Left kidney (tissue), 2 donors: Measurements from ENCODE around the gene HTT. TPM values are rescaled to one million over a fixed set of nuclear protein-coding genes. Genes with fewer than 3 reads are reported as not detected.

Source experiments
- DNase-seq: peaks from one replicate; pipeline ENCODE4 v3.0.0-alpha.2; 2013
- polyA plus RNA-seq: library from polyadenylated mRNA; unstranded; fragments of 120-200 nt; gene quantifications from one replicate; pipeline ENCODE4 v1.2.1, GENCODE V29; 2013; ENCODE audit not compliant: insufficient read length

HTT gene
- polyA plus RNA-seq, 1 donor: 36.6 TPM

DNA sequence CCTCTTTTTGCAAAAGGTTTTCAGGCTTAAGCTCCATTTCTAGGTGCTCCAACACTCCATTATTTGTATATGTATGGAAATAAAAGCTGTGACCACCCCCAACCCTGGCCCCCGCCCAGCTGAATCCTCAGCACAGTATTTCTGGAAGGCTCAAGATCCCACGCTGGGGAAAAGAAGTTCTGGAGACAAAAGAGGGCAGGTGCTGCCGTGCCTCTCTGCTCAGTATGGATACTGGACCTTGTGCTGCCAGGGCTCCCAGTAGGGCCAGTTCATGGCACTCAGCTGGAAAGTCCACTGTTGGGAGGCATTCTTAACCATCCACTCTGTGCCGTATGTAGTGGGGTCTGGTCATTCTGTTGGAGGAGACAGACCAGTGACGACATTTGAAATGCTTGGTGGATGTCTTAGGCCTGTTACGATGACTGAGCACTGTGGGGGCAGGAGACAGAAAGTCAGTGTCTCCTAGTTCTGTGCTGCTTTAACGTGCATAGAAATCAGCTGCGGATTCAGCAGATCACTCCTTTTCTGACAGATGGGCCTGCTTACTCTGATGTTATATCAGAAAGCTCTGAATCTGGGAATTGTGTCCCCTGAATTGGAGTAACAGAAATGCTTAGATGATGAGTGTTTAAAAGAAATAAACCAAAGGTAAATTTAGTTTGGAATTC is 126.1 kb downstream of the HTT start:
- DNase-seq: no peak

DNA sequence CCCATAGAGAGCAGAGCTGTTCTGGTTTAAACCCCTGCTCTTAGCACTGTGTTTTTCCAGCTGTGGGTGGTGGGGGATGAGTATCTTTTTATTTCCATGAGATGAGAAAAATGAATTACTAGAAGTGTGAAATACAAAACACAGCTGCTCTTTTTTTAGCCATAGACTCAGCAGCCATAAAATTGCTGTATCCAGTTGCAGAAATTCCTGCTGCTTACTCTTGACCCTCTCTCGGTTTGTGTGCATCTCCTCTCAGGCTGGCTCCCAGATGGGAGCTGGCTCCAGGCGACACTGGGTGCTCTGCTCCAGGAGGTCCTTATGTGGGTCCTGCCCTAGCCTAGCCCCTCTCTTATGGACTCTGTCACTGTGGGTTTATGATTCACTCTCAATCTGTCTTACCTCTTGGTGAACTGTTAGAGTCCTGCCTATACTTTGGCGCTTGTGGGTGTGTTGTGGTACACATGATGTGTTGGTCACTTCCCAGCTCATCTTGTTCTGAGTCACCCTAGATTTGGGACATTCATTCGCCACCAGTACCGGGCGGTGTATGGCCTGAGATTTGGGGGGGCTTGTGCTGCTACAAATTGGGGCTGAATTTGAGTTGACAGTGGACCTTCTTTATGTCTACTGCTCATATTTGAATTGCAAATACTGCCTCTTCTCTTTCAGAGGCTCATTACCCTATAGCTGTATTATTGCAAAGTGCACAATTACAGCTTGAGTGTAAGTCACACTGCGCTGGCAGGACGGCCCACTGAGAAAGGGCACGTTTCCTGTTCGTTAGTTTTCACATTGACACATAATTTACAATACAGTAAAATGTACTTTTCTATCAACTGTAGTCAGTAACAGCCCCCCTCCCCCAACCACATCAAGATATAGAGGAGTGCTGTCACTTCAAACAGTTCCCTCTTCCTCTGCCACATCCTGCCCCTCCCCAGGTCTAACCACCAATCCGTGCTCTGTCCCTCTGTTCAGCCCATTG is 127.5 kb downstream of the HTT start:
- peak; percentile 30 for DNase-seq

DNA sequence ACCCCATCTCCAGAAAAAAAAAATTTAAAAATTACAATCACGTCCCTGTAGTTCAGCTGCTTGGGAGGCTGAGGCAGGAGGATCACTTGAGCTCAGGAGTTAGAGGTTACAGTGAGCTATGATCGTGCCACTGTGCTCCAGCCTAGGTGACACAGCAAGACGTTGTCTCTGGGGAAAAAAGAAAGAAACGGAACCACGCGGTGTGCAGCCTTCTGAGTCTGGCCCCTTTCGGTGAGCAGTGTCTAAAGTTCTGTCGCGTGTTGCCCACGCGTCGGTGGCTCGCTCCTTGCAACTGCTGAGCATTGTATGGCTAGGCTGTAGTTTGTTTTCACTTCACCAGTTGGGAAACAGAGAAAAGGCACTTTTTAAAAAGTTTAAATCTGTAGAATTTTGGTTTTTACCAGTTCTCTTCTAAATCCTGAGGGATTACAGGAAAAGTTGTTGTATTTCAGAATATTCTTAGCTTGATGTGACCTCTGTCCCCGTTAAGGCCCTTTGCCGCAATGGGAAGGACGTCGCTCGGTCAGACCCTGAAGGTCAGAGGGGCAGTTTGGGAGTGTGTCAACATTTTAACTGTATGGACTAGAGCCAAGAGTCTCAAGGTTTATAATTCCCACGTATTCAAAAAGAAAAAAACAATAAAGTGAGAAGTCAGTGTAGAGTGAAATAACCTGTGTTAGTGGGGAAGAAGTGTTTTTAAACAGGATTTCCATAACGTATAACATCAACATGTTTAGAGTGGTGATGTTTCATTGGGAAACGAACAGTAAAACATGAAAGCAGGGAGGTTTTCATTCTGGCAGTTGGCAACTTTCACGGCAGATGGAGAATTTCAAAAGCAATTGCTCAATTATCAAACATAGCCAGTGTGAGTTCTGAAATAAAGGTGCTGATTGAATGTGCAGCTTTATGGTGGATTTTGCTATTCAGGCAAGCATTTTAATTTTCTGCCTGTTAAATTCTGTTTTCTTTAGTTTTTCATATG is 128.6 kb downstream of the HTT start:
- DNase-seq: no peak

DNA sequence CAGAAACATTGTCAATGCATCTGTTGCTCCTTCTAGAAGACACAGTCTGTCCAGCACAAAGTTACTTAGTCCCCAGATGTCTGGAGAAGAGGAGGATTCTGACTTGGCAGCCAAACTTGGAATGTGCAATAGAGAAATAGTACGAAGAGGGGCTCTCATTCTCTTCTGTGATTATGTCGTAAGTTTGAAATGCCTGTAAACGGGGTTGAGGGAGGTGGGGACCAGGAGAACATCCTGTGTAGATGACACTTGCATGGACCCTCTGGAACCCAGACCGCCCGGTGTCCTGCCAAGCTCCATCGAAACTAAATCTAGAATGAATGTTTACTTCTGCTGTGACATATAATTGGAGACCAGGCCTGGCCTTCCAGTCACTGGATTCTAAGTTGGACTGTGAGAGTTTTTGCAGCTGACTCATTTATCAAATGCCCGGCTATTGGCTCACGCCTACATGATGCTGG is 129.5 kb downstream of the HTT start:
- DNase-seq: no peak

DNA sequence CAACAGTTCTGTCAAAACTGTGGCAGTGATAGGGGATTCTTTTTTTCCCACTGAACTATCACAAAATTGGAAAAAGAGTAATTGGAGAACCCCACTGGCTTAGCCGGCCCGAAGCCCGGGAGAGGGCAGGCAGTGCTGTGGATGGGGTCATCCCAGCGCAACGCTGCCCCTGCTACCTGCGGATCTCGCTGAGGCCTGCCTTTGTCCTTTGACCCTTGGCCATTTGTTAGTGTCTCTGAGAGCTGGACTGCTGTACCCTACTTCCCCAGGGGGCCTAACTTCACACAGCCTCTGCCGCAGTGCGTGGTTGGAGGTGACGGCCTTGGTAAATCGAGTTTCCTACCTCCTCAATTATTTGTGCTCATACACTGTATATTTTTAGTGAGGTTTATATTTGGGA is 131.5 kb downstream of the HTT start:
- DNase-seq: no peak

DNA sequence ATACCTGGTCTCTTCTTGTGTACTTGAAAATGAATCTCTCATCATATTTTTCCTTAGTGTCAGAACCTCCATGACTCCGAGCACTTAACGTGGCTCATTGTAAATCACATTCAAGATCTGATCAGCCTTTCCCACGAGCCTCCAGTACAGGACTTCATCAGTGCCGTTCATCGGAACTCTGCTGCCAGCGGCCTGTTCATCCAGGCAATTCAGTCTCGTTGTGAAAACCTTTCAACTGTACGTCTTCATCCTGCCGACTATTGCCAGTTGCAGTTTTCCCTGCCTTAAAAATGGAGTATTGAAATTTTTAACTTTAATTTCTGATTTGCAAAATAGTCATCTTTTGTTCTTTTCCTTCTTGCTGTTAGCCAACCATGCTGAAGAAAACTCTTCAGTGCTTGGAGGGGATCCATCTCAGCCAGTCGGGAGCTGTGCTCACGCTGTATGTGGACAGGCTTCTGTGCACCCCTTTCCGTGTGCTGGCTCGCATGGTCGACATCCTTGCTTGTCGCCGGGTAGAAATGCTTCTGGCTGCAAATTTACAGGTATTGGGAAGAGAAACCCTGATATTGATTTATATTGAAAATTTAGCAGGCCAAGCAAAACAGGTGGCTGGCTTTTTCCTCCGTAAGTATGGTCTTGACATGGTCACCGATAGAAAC is 132.1 kb downstream of the HTT start:
- no peak for DNase-seq

DNA sequence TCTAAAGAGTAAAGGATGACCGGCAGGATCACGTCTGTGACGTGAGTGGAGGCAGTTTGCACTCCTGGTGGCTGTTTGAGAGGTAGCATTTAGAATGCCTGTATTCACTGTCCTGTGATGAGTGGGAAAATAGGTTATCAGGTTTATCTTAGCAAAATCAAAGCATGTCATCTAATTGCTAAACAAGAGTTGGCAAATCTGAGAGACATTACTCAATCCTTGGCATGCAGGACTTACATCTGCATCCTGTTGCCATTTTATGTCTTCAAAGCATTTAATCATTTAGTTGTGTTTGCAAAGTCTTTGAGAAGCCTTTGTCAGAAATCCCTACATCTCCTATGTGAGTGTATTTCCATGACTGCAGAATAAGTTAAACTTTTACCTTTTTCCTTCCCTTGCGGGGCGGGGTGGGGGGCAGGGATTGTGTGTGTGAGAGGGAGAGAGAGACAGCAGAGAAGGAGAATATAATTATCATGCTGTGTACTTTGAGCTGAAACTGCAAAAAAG is 133.1 kb downstream of the HTT start:
- no peak for DNase-seq

DNA sequence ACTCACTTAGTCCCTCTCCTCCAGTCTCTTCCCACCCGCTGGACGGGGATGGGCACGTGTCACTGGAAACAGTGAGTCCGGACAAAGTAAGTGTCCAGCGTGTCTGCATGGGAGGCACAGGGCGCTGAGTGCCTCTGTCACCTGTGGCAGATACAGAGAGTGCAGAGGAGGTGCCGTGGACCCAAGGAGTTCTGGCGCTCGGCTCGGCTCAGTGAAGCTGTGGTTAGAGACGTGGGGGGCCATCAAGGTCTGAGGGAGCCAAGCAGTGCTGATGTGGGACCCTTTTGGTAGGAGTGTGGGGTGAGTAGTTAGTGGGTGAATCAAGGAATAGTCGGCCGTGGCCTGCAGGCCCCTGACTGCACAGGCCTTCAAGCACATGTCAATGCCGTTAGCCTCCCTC is 134.3 kb downstream of the HTT start:
- no peak for DNase-seq

DNA sequence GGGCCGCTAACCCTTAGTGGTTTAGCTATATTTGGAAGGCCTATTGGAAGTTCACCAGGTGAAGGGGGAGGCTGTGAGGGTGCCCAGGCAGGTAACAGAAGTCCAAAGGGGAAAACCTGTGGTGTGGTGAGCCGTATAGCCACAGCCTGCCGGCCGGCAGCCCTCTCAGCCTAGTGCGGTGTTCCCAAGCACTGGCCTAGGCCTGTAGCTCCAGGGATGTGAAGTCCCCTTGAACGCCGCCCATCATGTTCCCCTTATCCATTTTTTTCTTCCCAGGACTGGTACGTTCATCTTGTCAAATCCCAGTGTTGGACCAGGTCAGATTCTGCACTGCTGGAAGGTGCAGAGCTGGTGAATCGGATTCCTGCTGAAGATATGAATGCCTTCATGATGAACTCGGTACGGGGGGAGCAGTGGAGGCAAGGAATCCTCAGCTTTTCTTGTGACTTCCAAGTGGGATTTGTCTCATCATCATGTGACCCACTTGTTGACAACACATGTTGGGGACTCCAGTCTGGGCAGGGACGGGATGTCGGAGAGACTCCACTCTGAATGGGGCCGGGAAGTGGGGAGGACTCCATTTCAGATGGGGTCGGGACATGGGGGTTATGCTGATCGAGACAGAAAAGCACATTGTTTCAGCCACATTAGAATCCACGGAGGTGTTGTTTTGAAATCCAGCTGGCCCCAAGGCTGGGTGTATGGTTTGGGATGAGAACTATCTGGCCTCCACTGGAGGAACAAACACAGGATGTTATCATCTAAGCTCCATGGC is 135.3 kb downstream of the HTT start:
- DNase-seq: no peak

DNA sequence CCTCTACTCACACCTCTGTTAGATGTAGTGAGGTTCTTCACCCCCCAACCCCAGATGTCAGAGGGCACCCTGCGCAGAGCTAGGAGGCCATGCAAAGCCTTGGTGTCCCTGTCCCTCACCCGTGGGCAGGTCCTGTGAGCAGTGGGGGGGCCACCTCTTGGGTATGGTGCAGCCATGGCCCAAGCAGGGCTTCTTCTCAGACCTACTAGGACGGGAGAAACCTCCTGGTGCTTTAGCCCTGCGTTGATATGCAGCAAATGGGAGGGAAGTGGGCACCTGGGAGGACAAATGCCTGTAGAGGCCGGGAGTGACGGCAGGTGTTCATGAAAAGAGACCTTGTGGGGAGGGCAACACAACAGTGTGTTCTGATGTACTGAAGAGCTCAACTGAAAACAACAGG is 136.0 kb downstream of the HTT start:
- no peak for DNase-seq

DNA sequence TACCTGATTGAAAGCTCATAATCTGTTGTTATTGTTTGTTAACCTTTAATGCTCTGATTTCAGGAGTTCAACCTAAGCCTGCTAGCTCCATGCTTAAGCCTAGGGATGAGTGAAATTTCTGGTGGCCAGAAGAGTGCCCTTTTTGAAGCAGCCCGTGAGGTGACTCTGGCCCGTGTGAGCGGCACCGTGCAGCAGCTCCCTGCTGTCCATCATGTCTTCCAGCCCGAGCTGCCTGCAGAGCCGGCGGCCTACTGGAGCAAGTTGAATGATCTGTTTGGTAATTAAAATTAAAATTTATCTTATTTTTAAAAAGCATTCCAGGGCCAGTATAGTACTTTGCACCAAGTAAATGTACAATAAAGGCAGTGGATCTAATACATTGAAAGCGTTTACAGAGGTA is 137.4 kb downstream of the HTT start:
- no peak for DNase-seq

DNA sequence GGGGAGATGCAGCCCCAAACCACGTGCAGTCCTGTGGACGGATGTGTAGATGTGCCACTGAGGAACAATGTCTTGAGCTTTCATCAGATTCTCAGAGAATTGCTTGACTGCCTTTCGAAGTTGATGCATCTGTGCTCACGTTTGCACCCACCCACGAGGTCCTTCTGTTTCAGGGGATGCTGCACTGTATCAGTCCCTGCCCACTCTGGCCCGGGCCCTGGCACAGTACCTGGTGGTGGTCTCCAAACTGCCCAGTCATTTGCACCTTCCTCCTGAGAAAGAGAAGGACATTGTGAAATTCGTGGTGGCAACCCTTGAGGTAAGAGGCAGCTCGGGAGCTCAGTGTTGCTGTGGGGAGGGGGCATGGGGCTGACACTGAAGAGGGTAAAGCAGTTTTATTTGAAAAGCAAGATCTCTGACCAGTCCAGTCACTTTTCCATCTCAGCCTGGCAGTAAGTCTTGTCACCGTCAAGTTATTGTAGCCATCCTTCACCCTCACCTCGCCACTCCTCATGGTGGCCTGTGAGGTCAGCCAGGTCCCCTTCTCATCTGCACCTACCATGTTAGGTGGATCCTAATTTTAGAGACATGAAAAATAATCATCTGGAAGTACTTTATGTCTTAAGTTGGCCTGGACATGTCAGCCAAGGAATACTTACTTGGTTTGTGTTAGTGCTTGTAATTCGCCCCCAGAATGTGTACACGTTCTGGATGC is 138.1 kb downstream of the HTT start:
- DNase-seq: no peak

DNA sequence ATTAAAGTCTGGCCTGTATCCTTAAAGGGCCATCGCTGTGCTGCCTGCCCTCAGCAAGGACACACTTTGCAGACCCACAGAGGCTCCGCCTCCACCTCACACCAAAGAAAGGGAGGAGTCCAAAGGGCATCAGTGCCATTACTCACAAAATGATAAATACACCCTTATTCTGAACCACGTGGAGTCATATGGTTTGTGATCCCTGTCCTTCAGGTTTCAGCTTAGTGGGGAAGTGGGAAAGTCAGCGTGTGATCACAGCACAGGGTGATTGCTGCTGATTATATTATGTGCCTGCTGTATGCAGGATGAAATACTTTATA is 138.6 kb downstream of the HTT start:
- DNase-seq: no peak

DNA sequence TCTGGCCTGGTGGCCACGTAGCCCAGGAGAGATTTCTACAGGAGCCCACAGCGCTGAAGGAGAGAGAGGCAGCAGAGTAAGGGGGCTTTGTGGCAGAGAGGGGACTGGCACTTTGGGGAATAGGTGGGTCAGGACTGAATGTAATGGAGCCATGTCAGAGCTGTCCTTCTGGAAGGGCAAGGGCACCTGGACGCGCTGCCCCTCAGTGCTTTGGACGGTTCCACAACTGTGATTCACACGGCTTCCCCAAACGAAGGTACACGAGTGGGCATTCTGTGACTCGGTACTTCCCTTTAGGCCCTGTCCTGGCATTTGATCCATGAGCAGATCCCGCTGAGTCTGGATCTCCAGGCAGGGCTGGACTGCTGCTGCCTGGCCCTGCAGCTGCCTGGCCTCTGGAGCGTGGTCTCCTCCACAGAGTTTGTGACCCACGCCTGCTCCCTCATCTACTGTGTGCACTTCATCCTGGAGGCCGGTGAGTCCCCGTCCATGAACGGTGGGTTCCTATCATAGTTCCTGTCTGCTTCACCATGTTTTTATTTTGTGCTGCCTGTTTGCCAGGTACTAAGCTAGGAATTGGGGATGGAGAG is 139.3 kb downstream of the HTT start:
- DNase-seq: no peak

DNA sequence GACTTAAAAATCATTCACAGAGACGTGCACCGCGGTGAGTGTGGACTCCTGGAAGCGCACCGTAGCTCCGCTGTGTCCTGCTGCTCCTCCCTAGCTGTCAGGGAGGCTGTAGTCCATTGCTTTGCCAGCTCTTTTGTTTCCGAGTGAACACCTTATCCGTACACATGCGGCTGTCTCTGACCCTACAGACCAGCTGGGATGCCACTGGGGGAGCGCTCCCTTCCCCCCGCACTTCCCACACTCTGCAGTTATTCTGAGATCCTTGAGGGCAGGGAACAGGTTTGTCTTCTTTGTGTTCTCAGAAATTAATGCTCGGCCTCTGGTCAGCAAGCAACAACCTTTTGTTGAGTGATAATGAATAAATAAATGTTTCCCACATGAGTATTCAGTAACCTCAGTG is 140.8 kb downstream of the HTT start:
- DNase-seq: no peak

DNA sequence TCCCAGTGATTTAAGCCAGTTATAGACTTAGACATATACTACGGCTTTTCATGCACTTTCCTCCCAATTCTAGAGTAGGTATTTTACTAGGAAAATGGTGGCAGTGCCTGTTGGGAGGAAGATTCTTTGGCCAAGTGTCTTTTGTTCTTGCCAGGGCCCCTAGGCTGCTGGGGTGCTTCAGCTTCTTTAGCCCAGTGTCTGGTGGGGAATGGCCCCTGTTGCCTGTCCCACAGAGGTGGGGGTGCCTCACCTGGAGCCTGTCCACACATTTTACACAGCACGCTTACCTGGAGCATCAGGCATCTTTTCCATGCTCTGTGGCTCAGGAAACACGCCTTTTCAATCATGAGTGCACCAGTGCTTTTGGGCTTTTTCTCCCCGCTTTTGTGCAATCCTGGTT is 141.3 kb downstream of the HTT start:
- DNase-seq: no peak

DNA sequence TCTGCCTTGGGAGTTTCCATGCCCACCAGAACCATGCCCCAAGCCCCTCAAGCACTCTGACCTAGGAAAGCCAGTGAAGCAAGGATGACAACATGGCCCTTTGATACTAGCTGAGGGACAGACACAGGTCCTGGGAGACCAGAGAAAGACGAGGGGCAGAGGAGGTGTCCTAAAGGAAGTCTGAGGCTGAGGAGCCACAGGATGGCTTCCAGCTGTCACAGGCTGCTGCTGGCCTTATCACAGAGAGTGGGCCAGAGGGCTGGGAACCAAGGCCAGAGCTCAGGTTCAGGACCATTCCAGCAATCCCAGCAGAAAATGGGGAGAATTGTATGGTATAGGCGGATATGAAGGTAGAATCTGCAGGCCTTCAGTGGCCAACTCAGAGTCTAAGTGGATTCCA is 142.8 kb downstream of the HTT start:
- no peak for DNase-seq

DNA sequence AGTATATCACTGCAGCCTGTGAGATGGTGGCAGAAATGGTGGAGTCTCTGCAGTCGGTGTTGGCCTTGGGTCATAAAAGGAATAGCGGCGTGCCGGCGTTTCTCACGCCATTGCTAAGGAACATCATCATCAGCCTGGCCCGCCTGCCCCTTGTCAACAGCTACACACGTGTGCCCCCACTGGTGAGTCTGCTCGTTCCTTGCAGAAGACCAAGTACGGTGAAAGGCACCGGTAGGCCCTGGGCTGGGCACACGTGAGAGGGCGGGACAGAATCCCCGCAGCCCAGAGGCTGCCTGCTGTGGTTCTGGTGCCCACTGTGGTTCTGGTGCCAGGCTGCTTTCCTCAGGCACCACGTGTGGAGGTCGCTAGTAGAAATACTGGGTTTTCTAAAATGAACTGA is 143.3 kb downstream of the HTT start:
- no peak for DNase-seq
